ENCODE data around the gene SESN1.

DNA sequence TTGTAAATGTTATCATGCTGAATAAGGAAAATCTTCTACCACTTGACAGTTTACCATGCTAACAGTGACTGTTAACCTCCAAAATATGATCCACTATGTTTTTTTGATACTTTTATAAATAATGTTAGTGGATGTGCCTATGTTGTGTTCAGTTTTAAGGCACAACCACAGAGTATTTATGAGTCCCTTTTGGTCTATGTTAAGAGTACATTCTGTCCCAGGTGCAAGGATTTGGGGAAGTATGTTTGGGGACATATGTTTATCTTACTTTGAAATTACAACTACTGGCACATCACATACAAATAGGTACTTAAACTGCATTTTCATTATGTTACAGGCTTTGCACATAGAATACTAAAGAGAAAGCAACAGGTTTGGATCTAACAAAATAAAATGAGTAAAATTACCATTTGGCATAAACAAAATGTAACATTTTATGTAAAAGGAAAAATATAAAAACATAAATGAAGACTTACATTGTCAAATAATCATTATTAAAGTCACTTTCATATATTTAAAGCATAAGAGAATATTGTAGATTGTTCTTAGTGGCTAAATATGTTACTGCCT is 71.2 kb downstream of the SESN1 start:
- no peak for TF ChIP-seq ARNTL (CRISPR knock-in tag; IDR thresholded peaks at IDR 0.05; ENCODE audit: borderline replicate concordance, low read depth)
- no peak for TF ChIP-seq ZNF8 (CRISPR knock-in tag; IDR thresholded peaks at IDR 0.05)
- TF ChIP-seq, protein P1, sequence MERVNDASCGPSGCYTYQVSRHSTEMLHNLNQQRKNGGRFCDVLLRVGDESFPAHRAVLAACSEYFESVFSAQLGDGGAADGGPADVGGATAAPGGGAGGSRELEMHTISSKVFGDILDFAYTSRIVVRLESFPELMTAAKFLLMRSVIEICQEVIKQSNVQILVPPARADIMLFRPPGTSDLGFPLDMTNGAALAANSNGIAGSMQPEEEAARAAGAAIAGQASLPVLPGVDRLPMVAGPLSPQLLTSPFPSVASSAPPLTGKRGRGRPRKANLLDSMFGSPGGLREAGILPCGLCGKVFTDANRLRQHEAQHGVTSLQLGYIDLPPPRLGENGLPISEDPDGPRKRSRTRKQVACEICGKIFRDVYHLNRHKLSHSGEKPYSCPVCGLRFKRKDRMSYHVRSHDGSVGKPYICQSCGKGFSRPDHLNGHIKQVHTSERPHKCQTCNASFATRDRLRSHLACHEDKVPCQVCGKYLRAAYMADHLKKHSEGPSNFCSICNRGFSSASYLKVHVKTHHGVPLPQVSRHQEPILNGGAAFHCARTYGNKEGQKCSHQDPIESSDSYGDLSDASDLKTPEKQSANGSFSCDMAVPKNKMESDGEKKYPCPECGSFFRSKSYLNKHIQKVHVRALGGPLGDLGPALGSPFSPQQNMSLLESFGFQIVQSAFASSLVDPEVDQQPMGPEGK (CRISPR knock-in tag; IDR thresholded peaks at IDR 0.05; ENCODE audit: borderline replicate concordance): no peak
- no peak for TF ChIP-seq OSR1 (CRISPR knock-in tag; IDR thresholded peaks at IDR 0.05)
